ENCODE data around the gene BAIAP3.
"Not testable (repeated sequence)": the region's sequence is repeated elsewhere in the genome, so short reads cannot be mapped to it uniquely, and the experiment has no call there.

Gene BAIAP3

DNA sequence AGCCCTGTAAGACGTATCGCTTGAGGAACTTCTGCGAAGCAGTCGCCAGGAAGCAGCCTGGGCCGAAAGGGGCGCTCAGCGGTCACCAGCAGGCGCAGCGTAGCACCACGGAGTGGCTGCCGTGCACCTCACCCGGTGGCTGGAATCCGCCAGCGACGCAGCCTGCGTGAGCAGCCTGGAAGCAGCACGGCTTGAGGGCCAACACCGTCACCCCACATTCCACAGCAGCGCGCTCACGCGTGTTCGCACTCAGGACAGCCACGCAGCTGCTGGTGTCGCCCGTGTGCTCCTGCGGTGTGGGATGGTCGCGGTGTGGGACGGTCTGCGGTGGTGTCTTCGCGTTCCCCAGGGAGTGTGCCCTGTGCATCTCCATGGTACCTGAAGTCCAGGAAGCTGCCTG, 14.4 kb upstream of the BAIAP3 start:
- DNase-seq = no peak

DNA sequence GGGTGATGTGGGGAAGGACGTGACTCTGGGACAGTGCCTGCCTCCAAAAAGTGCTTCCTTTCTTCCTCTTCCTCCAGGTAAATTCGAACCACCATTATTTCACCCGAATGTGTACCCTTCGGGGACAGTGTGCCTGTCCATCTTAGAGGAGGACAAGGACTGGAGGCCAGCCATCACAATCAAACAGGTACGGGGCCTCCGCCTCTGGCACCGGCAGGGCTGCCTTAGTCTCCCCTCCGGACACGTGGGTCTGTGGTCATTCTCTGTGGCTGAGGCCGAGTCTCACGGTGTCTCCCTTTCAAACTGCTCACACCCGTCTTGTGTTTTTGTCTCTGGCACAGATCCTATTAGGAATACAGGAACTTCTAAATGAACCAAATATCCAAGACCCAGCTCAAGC, 13.3 kb upstream of the BAIAP3 start:
- no peak for DNase-seq

DNA sequence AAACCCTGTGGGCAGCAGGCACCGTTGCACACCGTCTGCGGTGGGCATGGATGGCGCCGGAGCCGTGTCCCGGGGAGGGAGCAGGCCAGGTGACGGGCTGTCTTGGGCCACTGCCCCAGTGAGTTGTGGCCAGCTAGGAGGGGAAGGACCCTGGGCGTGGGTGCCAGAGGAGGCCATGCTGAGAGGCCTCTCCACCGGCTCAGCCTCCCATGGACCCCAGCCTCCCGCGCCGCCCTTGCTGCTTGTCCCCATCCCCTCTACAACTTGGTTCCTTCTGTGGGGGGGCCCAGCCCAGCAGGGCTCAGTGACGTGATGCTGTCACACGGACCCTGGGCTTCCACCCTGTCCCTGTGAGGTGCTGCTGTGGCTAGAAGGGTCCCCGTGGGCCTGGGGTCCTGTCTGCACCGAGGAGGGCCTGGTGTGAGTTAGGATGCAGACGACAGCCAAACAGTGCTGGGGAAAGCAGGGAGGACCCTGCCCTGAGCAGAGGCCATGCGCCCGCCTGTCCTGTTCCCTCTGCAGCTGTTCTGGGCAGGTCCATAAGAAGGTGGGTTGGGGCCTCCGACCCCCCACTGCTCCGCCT, 12.7 kb upstream of the BAIAP3 start:
- DNase-seq = no peak

DNA sequence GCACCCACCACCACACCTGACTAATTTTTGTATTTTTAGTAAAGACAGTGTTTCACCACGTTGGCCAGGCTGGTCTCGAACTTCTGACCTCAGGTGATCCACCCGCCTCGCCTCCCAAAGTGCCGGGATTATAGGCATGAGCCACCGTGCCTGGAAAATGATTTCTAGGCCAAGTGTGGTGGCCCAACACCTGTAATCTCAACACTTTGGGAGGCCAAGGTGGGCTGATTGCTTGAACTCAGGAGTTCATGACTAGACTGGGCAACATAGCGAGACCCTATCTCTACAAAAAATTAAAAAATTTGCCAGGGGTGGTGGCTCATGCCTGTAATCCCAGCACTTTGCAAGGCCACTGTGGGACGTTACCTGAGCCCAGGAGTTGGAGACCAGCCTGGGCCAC, 11.0 kb upstream of the BAIAP3 start:
- DNase-seq = no peak

DNA sequence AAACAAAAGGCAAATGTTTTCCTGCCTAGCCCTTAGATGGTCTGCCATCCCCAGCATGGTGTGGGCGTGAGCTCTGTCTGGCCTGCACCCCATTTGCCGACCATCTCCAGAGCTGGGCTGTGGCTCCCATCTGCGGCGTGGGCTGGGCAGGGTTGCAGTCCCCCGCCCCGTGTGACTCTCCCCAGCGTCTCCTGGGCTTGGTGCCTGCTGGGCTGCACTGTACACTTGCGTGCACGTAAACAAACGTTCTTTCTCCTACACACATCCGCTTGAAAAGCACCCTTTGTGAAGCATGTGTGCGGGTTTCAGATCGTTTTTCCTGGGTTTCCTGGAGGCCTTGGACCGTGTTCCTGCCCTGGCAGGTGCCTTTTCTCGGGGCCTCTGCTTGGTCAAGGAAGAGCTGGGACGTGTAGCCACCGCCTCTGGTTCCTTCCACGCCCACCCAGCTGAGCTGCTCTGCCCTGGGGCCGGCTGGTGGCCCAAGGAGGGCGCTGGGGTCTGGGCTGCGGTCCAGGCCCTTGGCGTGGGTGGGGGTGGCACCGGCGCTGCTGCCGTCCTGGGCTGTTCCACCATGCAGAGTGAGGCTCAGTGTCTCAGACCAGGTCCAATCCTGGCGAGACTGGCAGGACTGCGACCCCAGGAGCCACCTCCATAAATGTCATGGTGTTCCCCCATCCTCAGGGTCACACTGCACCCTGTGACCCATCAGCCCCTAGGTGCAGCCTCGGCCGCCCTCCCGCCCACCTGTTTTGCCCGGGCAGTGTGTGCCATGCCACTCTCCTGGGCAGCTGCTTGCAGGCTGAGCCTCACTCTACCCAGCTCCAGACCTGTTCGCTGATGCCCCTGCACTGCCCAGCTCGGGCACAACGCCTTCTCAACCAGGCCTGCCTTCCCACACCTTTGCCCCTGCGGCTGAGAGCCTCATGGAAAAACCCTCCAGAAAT, 9.9 kb upstream of the BAIAP3 start:
- no peak for DNase-seq

DNA sequence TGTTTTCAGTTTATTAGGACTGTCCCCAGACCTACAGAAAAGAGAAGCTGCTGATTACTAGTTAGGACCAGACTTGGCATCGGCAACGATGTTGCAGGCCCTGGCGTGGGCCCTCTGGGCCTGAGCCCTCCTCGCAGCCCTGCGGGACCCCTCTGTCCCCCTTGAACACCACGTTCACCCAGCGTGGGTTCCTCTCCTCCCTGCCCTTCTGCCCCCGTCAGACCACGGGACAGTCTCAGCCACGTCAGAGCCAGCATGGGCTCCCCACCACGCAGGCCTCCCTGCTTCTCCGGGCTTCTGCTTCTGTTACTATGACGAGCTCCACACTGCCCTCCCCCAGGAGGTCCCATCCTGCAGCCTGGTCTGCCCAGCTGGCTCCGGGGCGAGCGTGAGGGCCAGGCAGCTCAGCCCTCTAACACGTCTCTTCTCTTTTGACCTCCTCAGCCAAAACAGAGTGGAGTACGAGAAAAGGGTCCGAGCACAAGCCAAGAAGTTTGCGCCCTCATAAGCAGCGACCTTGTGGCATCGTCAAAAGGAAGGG, 9.1 kb upstream of the BAIAP3 start:
- DNase-seq = no peak

DNA sequence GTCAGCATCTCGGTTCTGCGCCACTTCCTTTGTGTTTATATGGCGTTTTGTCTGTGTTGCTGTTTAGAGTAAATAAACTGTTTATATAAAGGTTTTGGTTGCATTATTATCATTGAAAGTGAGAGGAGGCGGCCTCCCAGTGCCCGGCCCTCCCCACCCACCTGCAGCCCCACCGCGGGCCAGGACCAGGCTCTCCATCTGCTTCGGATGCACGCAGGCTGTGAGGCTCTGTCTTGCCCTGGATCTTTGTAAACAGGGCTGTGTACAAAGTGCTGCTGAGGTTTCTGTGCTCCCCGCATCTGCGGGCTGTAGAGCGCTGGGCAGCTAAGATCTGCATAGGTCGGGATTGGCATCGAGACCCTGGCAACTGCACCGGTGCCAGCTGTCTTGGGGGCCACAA, 8.2 kb upstream of the BAIAP3 start:
- no peak for DNase-seq

DNA sequence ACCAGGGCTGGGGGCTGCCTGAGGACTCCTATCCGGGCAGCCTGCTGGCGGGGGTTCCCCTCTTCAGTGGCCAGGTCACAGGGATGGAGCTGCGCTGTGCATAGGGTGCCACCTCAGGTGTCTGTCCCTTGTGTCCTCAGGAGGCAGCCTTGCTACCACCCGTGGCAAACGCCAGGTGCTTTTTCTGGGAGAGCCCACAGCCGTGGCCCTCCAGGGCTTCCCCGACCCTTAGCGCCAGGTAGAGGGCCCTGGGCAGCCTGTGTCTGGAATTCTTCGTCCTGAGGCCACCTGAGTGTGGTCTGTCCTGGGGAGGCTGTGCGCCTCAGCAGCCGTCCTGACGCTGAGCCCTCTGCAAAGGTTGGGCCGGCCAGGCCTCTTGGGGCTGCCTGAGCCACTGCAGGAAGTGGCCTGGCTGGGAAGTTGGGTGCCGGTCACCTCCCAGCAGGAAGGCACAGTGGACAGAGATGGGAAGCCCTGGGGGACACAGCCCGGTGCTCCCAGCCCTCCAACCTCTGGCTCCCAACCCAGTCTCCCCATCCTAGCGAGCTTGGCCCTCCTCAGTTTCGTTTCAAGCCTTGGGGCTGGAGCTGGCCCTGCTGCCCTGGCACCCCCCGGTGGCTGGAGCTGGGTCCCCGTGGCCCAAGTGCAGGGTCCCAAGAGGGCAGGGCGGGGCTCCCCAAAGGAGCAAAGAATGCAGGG, 7.6 kb upstream of the BAIAP3 start:
- DNase-seq = no peak

DNA sequence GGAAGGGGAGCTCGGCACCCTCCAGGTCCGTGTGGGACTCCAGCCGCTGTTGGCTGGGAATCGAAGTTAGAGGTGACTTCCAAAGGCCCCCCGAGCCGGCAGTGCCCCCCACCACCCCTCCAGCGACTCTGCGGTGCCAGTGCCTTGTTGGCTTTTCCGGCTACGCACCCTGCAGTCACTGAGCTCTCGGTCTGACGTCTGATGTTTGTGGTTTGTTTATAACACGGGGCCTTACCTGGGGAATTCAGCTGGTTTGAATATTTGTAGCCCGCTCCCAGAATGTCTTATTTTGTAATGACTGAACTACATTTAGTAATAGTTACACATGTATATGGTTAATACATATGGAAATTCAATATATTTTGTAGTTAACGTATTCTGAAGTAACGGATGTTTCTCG, 7.1 kb upstream of the BAIAP3 start:
- DNase-seq = no peak

DNA sequence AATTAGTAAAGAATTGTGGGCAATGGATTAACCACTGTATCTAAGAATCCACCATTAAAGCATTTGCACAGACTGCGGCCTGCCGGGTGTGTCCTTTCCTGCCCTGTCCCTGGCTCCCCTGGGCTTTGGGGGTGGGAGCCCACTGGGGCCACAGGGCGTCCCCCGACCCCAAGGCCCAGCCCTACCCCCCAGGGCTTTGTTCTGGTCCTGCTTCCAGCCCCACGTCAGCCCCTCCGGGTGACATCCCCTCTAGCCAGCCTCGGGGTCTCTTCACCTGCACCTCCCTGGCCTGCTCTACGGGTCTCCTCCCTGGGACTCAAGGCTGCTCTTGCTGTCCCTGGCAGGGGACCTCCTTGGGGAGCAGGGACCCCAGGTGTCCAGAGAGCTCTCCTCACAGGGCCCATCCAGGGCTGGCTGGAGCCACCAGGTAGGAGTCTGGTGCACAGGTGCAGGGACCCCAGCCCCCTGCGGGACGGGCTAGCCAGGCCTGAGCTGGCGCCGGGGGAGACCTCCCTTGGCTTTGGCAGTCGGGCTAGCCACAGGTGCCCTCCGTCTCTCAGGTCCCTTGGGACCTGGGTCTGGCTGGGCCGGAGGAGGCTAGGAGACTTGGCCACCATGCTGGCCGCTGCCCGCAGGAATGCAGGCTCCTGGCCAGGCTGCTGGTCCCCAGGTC, 6.4 kb upstream of the BAIAP3 start:
- DNase-seq = no peak

DNA sequence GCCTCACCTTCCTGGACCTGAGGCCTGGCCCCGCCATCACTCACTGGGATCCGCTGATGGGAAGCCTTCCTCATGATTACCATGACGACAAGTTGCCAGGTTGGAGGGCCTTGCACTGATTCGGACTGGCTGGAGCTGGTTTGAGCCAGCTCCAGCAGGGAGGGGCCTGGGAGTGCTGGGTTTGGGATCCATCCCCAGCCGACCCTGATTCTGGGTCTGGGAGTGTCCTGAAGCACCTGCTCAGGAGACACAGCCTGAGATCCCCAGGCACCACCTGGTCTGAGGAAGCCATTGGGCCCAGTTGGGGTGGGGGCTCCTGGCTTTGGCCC, 5.9 kb upstream of the BAIAP3 start:
- no peak for DNase-seq

DNA sequence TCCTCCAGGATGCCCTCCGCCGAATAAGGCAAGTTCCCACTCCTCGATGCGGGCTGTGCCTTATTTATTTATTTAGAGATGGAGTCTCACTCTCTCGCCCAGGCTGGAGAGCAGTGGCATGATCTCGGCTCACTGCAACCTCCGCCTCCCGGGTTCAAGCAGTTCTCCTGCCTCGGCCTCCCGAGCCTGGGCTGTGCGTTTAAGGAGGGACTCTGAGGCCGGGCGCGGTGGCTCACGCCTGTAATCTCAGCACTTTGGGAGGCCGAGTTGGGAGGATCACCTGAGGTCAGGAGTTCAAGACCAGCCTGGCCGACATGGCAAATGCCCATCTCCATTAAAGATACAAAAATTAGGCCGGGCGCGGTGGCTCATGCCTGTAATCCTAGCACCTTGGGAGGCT, 5.3 kb upstream of the BAIAP3 start:
- DNase-seq = not testable (repeated sequence)

DNA sequence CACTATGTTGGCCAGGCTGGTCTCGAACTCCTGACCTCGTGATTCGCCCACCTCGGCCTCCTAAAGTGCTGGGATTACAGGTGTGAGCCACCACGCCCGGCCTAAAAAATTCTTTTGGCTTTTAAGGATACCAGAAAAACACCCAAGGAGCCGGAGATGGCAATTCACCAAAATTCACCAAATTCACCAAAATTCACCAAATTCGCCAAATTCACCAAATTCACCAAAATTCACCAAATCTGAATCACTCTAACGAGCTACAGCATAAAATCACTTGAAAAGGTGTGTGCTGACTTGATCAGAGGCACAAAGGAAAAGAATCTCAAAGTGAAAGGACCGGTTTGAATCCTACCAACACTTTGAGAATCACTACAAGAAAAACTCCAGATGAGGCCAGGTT, 4.5 kb upstream of the BAIAP3 start:
- not testable (repeated sequence) for DNase-seq

DNA sequence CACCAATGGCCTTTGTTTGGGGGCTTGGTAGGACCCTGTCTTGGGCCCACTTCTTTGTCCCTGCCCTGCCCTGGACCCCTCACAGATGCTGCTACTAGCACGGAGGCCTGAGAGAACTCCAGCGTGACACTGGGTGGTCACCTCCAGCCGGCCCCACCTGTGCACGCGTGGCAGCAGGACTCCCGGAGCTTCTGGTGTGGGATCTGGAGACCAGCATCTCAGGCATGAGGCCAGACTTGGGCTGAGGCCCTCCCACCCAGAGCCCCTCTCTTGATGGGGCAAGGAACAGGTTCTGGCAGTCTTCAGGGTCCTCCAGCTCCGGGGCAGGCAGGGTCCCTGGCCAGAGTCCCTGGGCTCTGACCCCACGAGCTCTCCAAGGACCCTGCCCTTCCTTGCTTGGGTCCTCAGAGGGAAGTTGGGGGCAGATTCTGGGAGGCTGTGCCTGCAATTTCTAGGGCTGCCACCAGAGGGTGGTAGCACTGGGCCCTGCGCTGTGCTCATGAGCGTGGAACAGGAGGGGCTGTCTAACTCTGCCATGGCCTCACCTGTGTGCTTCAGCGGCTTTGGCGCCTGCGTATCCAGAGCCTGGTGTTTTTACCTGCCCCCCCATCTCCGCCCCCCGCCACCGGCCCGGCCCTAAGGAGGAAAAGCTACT, 3.1 kb upstream of the BAIAP3 start:
- no peak for DNase-seq

DNA sequence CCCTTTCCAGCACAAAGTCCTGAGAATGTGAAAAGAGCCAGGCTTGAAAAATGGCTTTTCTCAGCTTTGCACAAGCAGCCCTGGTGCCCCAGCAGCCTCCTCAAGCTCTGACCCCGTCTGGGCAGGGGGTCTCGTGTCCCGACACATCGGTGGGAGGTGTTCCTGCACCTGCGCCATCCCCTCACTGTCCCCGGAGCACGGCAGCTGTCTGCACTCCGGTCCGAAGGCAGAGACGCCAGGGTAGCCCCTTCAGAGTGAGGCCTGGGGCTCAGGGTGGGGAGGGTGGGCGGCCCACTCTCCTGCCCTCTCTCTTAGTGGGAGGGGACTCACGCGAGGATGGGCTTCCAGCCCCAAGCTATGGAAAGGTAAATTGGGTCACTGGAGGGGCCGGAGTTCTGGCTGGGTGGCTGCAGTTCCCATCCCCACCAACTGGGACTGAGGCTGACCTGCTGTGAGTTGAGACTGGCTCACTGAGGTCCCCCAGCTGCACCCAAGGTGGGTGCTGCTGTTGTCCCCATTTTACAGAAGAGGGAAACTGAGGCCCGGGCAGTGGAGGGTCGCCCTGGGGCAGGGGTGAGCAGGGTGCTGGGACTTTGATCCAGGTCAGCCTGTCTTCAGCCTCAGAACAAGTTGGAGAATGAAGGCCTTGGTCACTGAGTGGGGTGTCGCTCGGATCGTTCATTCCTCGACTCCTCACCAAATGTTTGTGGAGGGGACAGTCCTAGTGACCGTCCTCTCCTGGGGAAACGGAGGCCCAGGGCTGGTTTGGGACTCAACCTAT, 2.3 kb upstream of the BAIAP3 start:
- DNase-seq = no peak

DNA sequence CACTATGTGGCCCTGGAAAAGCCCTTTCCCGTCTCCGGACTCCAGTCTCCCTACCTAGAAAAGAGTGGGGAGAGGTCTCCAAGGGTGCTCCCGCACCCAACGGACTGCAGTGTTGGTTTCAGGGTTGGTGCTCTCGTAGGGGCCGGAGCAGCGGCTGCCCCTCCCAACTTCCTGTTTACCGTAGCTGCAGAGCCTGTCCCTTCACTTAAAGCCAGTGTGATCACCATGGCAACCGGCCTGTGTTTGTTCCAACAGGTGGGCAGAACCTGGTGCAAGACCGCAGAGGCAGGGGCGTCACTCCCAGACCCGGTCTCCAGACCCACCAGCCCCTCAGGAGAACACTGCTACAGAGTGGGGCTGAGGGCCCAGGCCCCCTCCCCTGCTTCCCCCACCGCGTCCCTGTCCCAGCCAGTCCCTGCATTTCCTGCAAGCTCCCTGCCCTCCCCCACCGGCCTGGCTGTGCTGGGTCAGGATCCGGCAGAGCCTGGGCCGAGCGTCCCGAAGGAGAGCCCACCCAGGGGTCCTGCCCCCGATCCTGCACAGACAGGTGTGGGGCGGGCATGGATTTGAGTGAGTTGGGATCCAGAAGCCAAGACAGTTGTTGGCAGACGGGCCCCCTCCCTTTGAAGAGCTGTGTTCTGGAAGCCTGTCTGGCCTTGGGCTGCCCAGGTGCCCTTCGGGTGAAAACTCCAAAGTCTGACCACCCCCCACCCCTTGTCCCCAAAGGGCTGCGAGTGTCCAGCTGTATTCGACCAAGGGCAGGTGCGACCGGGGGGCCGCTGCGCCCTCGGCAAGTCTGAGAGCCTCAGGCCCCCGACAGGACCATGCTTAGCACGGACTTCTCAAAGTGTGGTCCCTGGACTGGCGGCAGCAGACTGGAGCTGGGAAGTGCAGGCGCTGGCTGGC, 1.5 kb upstream of the BAIAP3 start:
- peak; percentile 20 for DNase-seq

DNA sequence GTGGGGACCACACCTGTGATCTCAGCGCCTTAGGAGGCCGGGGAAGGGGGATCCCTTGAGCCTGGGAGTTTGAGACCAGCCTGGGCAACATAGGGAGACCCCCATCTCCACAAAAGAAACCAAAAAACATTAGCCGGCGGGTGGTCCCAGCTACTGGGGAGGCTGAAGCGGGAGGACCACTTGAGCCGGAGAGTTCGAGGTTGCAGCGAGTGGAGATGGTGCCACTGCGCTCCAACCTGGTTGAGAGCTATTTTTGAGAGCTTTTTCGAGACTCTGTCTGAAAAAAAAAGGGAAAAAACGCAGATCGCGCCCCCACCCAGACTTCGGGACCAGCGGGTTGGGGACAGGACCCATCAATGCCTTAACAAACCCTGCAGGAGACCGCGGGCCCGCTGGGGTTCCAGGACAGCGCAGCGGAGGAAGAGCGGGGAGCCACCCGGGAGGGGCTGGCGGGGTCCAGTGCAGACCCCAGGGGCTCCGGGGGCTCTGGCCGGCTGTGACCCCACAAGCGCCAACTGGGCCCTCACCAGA, 762 bp upstream of the BAIAP3 start:
- DNase-seq = no peak

DNA sequence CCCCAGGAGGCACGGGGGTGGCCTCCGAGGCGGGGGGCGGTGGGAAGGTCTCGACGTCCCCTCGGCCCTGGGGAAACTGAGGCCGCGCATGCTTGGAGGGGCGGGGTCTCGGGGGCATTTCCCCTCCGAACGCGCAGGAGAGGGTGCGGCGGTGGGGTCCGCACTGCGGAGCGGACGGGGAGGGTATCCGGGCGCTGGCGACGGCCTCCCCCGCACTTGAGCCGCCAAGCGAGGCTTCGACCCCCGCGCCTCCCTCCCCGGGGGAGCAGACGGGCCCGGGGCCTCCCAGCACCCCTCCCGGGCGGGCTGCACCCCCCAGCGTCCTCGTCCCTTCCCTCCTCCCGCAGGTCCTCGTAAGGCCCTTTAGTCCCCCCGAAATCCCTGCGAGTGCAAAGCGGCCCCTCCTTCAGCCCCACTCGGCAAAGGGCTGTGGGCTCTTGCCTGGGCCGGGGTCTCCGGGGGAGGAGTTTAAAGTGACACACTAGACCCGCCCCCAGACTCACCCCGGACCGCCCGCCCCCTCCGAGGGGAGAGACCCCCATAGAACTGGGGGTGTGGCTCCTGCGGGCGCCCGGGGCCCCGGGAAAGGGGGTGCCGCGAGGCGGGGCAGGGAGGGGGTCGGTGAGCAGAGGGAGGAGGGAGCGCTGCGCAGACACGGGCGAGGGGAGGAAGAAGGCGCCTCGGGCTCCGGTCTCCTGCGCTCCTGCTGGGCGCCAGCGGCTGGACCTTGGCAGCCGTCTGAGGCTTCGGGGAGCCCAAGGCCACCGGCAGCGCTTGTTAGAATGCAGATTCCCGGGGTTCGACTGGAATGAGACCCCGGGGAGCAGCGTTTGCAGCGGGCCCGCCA, 632 bp downstream of the BAIAP3 start:
- no peak for DNase-seq

DNA sequence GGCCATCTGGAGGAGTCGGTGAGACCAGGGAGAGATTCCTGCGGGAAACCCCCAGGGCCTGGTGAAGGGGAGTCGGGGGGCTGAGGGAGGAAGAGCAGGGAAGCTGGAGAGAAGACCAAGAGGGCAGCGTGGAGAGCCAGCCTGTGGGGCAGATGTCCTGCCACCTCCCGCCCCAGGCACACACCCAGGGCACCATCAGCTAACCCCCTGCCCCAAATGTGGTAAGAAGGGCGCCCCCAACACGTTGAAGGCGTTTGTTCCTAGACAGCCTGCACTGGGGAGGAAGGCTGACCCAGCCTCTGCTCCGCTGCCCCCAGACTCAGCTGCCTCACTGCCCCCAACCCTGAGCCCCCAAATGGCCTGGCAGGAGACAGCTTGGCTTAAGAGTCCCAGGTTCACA, 1.3 kb downstream of the BAIAP3 start:
- no peak for DNase-seq

Measured in fibroblast of skin of right biceps (primary cell).